ENCODE measurements around the gene PSD4. TPM values are rescaled to one million over a fixed set of nuclear protein-coding genes. Genes with fewer than 3 reads are reported as not detected.

The PSD4 gene
- total RNA-seq, 2 experiments from 2014 or later = 314 to 388 TPM

- Mint-ChIP-seq H3K27ac (no peak overlapping the region), H3K4me1 (peaks cover 34% of the 10 kb centered on the region), H3K27me3 (no peaks in the 10 kb centered on the region), H3K9me3 (ENCODE audit: low read depth) (no peaks in the 10 kb centered on the region), H3K36me3 (no peaks in the 10 kb centered on the region), H3K4me3 (no peak overlapping the region)
- CTCF ChIA-PET = interaction anchor here (0.8 to 13.6 kb wide), 15 partner anchors 10 to 236 kb away, joined by 3 to 329 read pairs (median 5); partner anchors contain the start of gene PSD4
- peak; percentile 22 for DNase-seq
- no peak for ATAC-seq
Observed at GRCh38 chr2:113134717-113135116, 39.1 kb upstream of the PSD4 start.

- no peaks in the 10 kb centered on the region for H3K27me3 Mint-ChIP-seq
- no peaks in the 10 kb centered on the region for H3K36me3 Mint-ChIP-seq
- DNase-seq (peak; percentile 40), ATAC-seq (no peak)
- H3K9me3 Mint-ChIP-seq (ENCODE audit: low read depth) = no peaks in the 10 kb centered on the region
- H3K4me3 Mint-ChIP-seq = no peak overlapping the region
- peaks cover 34% of the 10 kb centered on the region for H3K4me1 Mint-ChIP-seq
- CTCF ChIA-PET = interaction anchor here (0.8 to 13.6 kb wide), 16 partner anchors 9 to 235 kb away, joined by 3 to 329 read pairs (median 6); partner anchors contain the start of gene PSD4
- H3K27ac Mint-ChIP-seq = no peak overlapping the region
Observed at GRCh38 chr2:113135317-113135716, 38.5 kb upstream of the PSD4 start.

DNA sequence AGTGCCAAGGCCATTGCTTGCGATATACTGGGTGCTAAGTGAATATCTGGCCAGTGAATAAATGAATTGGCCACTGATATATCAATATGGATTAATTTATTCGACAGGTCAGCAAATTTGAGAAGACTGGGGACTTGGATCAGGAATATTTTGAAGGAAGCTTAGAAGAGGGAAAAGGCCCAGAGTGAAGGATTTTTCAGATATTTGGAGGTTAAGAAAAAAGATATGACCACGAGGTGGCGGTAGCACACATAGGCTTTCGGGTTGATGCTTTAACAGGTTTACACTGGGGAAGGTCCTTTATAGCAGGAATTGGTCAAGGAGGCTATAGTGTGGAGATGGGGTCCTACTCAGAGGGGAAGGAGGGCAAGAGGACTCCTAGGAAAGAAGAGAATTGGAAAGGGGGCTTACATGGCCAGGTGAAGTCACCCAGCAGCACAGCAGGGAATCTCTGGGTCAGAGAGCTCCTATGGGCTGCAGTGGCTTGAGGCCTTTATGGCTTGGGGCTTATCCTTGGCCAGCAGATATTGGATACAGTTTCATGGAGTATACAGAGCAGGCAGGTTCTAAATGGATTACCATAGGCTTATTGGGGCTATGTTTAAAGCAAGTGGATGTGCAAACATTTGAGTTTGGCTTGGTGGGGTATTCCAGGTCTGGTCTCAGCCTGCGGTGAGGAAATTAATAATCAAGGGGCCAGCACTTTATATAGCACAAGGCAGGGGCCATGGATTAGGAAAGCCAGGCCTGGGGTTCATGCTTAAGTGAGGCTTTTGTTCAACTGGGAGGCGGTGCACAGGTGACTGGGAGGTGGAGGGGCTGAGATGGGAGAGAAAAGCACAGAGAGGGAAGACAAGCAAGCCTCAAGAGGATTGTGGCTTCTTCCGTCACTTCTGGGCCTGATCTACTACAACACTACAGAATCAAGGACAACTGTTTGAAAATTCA lies 36.7 kb upstream of the PSD4 start:
- ATAC-seq (peak; percentile 44), DNase-seq (peak; percentile 51)
- H3K4me3 Mint-ChIP-seq = no peak overlapping the region
- CTCF ChIA-PET = interaction anchor here (0.6 to 13.6 kb wide), 50 partner anchors 8 to 460 kb away, joined by 3 to 329 read pairs (median 6); partner anchors contain the start of genes PAX8 and PSD4
- H3K27ac Mint-ChIP-seq = no peak overlapping the region
- peaks cover 34% of the 10 kb centered on the region for H3K4me1 Mint-ChIP-seq
- H3K27me3 Mint-ChIP-seq = no peaks in the 10 kb centered on the region
- no peaks in the 10 kb centered on the region for H3K36me3 Mint-ChIP-seq
- no peaks in the 10 kb centered on the region for H3K9me3 Mint-ChIP-seq (ENCODE audit: low read depth)

DNA sequence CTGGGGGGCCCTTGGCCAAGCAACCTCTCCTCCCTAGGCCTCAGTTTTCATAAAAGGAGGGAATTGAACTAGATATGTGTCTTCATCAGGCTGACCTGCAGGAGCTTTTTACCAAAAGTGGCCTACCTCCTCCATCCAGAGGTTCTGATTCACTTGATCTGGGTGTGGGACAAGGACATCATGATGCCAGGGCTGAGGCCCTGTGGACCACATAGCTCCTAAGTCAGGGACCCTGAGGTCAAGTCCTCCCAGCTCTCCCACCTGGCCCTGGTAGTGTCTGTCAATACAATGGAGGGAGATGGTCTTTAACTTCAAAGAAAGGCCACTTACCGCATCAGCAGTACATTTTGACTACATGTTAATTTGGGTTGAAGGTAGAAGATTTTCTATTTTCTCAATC lies 35.9 kb upstream of the PSD4 start:
- CTCF ChIA-PET = interaction anchor here (0.8 to 13.6 kb wide), 53 partner anchors 8 to 461 kb away, joined by 3 to 329 read pairs (median 6); partner anchors contain the start of gene PSD4
- Mint-ChIP-seq H3K36me3 (no peaks in the 10 kb centered on the region), H3K4me3 (no peak overlapping the region), H3K27me3 (no peaks in the 10 kb centered on the region), H3K27ac (no peak overlapping the region), H3K4me1 (peaks cover 34% of the 10 kb centered on the region), H3K9me3 (ENCODE audit: low read depth) (no peaks in the 10 kb centered on the region)
- ATAC-seq (no peak), DNase-seq (peak; percentile 39)

DNA sequence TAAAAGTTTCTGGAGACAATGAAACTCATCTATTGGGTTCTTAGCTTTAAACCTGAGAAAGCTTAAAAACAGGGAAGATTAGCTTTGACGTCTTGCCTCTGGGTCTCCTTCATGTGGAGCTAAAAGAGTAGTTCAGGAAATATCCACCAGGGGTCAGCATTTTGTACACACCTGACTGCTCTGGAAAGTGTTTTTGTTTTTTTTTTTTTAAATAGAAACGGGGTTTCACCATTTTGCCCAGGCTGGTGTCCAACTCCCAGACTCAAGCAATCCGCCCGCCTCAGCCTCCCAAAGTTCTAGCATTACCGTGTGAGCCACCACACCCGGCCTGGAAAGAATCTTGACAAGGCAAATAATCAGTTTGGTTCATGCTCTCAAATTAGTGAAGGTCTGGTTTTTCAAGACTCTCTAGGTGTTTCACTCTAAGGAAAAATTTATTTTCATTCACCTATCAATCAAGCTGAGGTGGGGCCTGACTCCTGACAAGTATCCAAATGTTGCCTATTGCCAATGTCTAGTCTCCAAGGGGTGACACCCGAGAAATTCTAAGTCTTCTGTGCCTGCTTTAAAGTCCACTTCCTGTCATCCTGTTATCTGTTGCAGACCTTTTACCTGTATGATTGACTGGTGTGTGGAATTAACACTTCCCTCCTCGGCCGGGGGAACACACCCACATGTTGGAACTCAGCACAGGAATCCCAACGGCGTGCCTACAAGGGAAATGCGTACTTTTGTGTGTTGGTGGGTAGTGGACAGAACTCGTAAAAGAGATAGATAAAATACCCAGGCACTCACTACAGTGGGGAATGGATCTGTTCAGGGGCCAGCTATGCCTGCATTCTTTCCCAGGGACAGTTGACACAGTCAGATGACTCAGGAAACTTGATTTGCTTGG lies 35.1 kb upstream of the PSD4 start:
- ATAC-seq (peak; percentile 81), DNase-seq (peak; percentile 67)
- Mint-ChIP-seq H3K36me3 (no peaks in the 10 kb centered on the region), H3K27me3 (no peaks in the 10 kb centered on the region), H3K4me1 (peaks cover 27% of the 10 kb centered on the region), H3K9me3 (ENCODE audit: low read depth) (no peaks in the 10 kb centered on the region), H3K4me3 (peak overlapping the region; percentile 21), H3K27ac (peak overlapping the region; percentile 72)
- CTCF ChIA-PET = interaction anchor here (0.6 to 13.6 kb wide), 56 partner anchors 9 to 798 kb away, joined by 3 to 329 read pairs (median 5); partner anchors contain the start of gene PSD4

GRCh38 chr2:113141451-113141850 lies 32.3 kb upstream of the PSD4 start:
- ATAC-seq (no peak), DNase-seq (no peak)
- H3K27me3 Mint-ChIP-seq = peaks cover 2% of the 10 kb centered on the region
- H3K36me3 Mint-ChIP-seq = peaks cover 1% of the 10 kb centered on the region
- CTCF ChIA-PET = interaction anchor here (1.3 to 13.6 kb wide), 7 partner anchors 8 to 249 kb away, joined by 3 to 329 read pairs (median 12); no protein-coding TSS in a partner anchor
- no peaks in the 10 kb centered on the region for H3K9me3 Mint-ChIP-seq (ENCODE audit: low read depth)
- H3K4me3 Mint-ChIP-seq = no peak overlapping the region
- H3K27ac Mint-ChIP-seq = no peak overlapping the region
- H3K4me1 Mint-ChIP-seq = peaks cover 16% of the 10 kb centered on the region

- no peaks in the 10 kb centered on the region for H3K9me3 Mint-ChIP-seq (ENCODE audit: low read depth)
- no peak overlapping the region for H3K27ac Mint-ChIP-seq
- ATAC-seq (no peak), DNase-seq (no peak)
- H3K27me3 Mint-ChIP-seq = peaks cover 2% of the 10 kb centered on the region
- peaks cover 15% of the 10 kb centered on the region for H3K4me1 Mint-ChIP-seq
- no peak overlapping the region for H3K4me3 Mint-ChIP-seq
- peaks cover 1% of the 10 kb centered on the region for H3K36me3 Mint-ChIP-seq
- CTCF ChIA-PET = interaction anchor here (1.1 to 13.6 kb wide), 6 partner anchors 14 to 248 kb away, joined by 3 to 329 read pairs (median 60); no protein-coding TSS in a partner anchor
Observed at GRCh38 chr2:113142290-113142689, 31.5 kb upstream of the PSD4 start.

GRCh38 chr2:113144259-113144658 lies 29.5 kb upstream of the PSD4 start:
- peaks cover 2% of the 10 kb centered on the region for H3K4me1 Mint-ChIP-seq
- no peak overlapping the region for H3K27ac Mint-ChIP-seq
- no peak overlapping the region for H3K4me3 Mint-ChIP-seq
- H3K36me3 Mint-ChIP-seq = peaks cover 1% of the 10 kb centered on the region
- CTCF ChIA-PET = interaction anchor here (0.6 to 13.6 kb wide), 3 partner anchors 9 to 184 kb away, joined by 5 to 329 read pairs (median 5); no protein-coding TSS in a partner anchor
- DNase-seq = no peak
- peaks cover 2% of the 10 kb centered on the region for H3K27me3 Mint-ChIP-seq
- no peak for ATAC-seq
- H3K9me3 Mint-ChIP-seq (ENCODE audit: low read depth) = no peaks in the 10 kb centered on the region

GRCh38 chr2:113148606-113149552 lies 24.9 kb upstream of the PSD4 start:
- ATAC-seq = no peak
- Mint-ChIP-seq H3K9me3 (ENCODE audit: low read depth) (no peaks in the 10 kb centered on the region), H3K27ac (no peak overlapping the region), H3K27me3 (peaks cover 2% of the 10 kb centered on the region), H3K4me1 (no peaks in the 10 kb centered on the region), H3K4me3 (no peak overlapping the region), H3K36me3 (peaks cover 1% of the 10 kb centered on the region)
- CTCF ChIA-PET = interaction anchor here (0.7 to 1.8 kb wide), 8 partner anchors 8 to 222 kb away, joined by 3 to 5 read pairs (median 3); no protein-coding TSS in a partner anchor
- DNase-seq = no peak

GRCh38 chr2:113149553-113150257 lies 24.1 kb upstream of the PSD4 start:
- DNase-seq (peak; percentile 37), ATAC-seq (no peak)
- Mint-ChIP-seq H3K9me3 (ENCODE audit: low read depth) (no peaks in the 10 kb centered on the region), H3K27me3 (peaks cover 5% of the 10 kb centered on the region), H3K27ac (no peak overlapping the region), H3K4me1 (no peaks in the 10 kb centered on the region), H3K36me3 (peaks cover 1% of the 10 kb centered on the region), H3K4me3 (no peak overlapping the region)
- CTCF ChIA-PET = interaction anchor here (0.6 to 1.8 kb wide), 7 partner anchors 9 to 55 kb away, joined by 3 to 5 read pairs (median 3); no protein-coding TSS in a partner anchor

- Mint-ChIP-seq H3K4me3 (no peak overlapping the region), H3K36me3 (no peaks in the 10 kb centered on the region), H3K27ac (no peak overlapping the region), H3K9me3 (ENCODE audit: low read depth) (no peaks in the 10 kb centered on the region), H3K27me3 (peaks cover 9% of the 10 kb centered on the region), H3K4me1 (no peaks in the 10 kb centered on the region)
- ATAC-seq (no peak), DNase-seq (peak; percentile 9)
- CTCF ChIA-PET = interaction anchor here (0.6 to 1.8 kb wide), 3 partner anchors 9 to 49 kb away, joined by 3 to 5 read pairs (median 3); no protein-coding TSS in a partner anchor
Observed at GRCh38 chr2:113150258-113150601, 23.5 kb upstream of the PSD4 start.

Measured in activated CD8-positive, alpha-beta memory T cell treated with anti-CD3 and anti-CD28 coated beads, Interleukin-2, amount 10 ng/mL, durations not matched to agents 7 days and 5 days (primary cell).